Measurements from ENCODE around the gene CNTLN. TPM values are rescaled to one million over a fixed set of nuclear protein-coding genes. Genes with fewer than 3 reads are reported as not detected.

The CNTLN gene
- total and polyA plus RNA-seq, 2 of the 13 experiments (the other 11 are each of a cell fraction or from before 2014, with no cell fraction given) = 1.5 to 5.7 TPM

DNA sequence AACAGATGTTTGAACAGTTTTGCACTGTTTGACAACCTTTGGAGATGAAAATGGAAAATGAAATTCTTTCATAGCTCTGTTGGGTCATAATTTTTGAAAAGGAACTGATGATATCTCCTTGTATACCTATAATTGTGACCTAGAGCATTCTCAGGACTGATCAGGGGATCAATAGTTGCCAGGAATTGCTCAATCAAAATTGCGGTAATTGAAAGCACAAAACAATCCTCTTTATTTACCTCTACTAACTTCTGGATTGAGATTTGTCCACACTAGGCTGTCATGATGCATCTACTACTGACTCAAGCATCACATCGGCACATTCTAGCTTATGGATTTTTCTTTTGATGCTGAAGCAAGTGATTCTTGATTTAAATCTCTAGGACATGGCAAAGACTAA is 4.1 kb upstream of the CNTLN start (continued):
- TF ChIP-seq, protein P1, sequence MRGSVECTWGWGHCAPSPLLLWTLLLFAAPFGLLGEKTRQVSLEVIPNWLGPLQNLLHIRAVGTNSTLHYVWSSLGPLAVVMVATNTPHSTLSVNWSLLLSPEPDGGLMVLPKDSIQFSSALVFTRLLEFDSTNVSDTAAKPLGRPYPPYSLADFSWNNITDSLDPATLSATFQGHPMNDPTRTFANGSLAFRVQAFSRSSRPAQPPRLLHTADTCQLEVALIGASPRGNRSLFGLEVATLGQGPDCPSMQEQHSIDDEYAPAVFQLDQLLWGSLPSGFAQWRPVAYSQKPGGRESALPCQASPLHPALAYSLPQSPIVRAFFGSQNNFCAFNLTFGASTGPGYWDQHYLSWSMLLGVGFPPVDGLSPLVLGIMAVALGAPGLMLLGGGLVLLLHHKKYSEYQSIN (CRISPR knock-in tag; IDR thresholded peaks at IDR 0.05; ENCODE audit: borderline replicate concordance) = no peak
- TF ChIP-seq, protein P2, sequence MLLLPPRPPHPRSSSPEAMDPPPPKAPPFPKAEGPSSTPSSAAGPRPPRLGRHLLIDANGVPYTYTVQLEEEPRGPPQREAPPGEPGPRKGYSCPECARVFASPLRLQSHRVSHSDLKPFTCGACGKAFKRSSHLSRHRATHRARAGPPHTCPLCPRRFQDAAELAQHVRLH (CRISPR knock-in tag; IDR thresholded peaks at IDR 0.05; ENCODE audit: borderline replicate concordance, low read depth) = no peak
- TF ChIP-seq SP1 (IDR thresholded peaks at IDR 0.05) = no peak
- TF ChIP-seq SP1 (CRISPR knock-in tag; IDR thresholded peaks at IDR 0.05) = no peak
- TF ChIP-seq, protein P3, sequence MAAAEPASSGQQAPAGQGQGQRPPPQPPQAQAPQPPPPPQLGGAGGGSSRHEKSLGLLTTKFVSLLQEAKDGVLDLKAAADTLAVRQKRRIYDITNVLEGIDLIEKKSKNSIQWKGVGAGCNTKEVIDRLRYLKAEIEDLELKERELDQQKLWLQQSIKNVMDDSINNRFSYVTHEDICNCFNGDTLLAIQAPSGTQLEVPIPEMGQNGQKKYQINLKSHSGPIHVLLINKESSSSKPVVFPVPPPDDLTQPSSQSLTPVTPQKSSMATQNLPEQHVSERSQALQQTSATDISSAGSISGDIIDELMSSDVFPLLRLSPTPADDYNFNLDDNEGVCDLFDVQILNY (CRISPR knock-in tag; conservative IDR thresholded peaks at IDR 0.05) = no peak

DNA sequence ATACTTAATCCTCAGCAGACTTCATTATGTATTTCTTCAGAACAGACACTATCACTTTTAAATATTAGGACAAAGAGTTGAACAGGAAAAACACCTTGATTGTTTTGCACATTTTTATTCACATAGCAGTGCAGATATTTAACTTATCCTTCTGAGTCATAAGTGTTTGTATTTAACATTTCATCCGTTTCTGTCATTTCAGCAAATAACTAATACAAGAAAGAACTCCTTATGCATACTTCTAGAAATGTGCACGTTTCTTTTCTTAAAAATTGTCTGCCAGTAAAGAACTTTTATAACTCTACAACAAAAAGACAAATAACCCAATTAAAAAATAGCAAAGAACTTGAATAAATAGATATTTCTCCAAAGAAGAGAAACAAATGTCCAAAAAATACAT is 3.3 kb upstream of the CNTLN start:
- CTCF ChIA-PET (ENCODE audit: low intra/inter-chr PET ratio, low total read pairs) = no interaction called here
- no peaks in the 10 kb centered on the region for H3K79me2 ChIP-seq (ENCODE audit: insufficient read depth, low read length)
- POLR2A ChIA-PET = no interaction called here
- no peak overlapping the region for H2AFZ ChIP-seq (ENCODE audit: low read length)
- H3K4me3 ChIP-seq (replicated peaks in 1 of 3; ENCODE audit: insufficient read depth in 1 of 3, low read depth in 2 of 3, low read length in 3 of 3) = no peak overlapping the region
- peaks cover 10% of the 10 kb centered on the region for H3K4me1 ChIP-seq (ENCODE audit: insufficient read depth, low read length)
- peaks cover 3% of the 10 kb centered on the region; the same call in 1 of the 2 replicates for H3K9me3 ChIP-seq (ENCODE audit: low read length)
- H3K27me3 ChIP-seq (ENCODE audit: control insufficient read depth in 1 of 2, insufficient read depth in 2 of 2, low read length in 2 of 2) = no peaks in the 10 kb centered on the region
- intact Hi-C loops (cut with micrococcal nuclease; ENCODE audit: unreplicated experiment) (loop anchor here (10.0 kb wide), 1 partner anchor 93 kb away; no protein-coding TSS in a partner anchor), in situ Hi-C loops (cut with HindIII; ENCODE audit: extremely low pct_ligation_motif_present, low pct_unique_long_range_greater_than_20kb) (no loop called here)
- H3K4me2 ChIP-seq (ENCODE audit: low read depth, low read length) = no peak overlapping the region
- no peaks in the 10 kb centered on the region for H4K20me1 ChIP-seq (ENCODE audit: insufficient read depth, low read length)
- DNase-seq (ENCODE audit: low spot score) = no peak
- 6% methylated on average over 2 of the region's 2 CpGs for WGBS (ENCODE audit: low lambda C conversion rate)
- H3K27ac ChIP-seq (ENCODE audit: extremely low read length, insufficient read depth, low read length) = no peak overlapping the region
- H3K36me3 ChIP-seq (replicated peaks in 1 of 2; ENCODE audit: control insufficient read depth in 1 of 2, insufficient read depth in 2 of 2, low read length in 2 of 2) = no peaks in the 10 kb centered on the region
- no peak for FAIRE-seq
- no peak overlapping the region for H3K9ac ChIP-seq (ENCODE audit: insufficient read depth, low read depth, low read length)
- BruUV-seq (replicated peaks) = no TSS peak
- ATAC-seq = no peak
- TF ChIP-seq NFYC (CRISPR knock-in tag; IDR thresholded peaks at IDR 0.05) (no peak), SAFB2 (CRISPR knock-in tag; IDR thresholded peaks at IDR 0.05; ENCODE audit: borderline replicate concordance, low read depth) (no peak), ZNF749 (CRISPR knock-in tag; IDR thresholded peaks at IDR 0.05; ENCODE audit: borderline replicate concordance) (no peak), ZNF30 (CRISPR knock-in tag; IDR thresholded peaks at IDR 0.05) (no peak), MAFK (conservative IDR thresholded peaks at IDR 0.05 in 1 of 2, IDR thresholded peaks at IDR 0.05 in 1 of 2; ENCODE audit: low read length in 2 of 2) (peak; percentile 60 to 68), ZNF282 (IDR thresholded peaks at IDR 0.05; ENCODE audit: partially characterized antibody) (no peak), NCOR1 (IDR thresholded peaks at IDR 0.05; ENCODE audit: borderline replicate concordance, low read length) (no peak), ZNF160 (CRISPR knock-in tag; IDR thresholded peaks at IDR 0.05) (no peak), MAFF (IDR thresholded peaks at IDR 0.05; ENCODE audit: low read depth, low read length) (peak; percentile 40; the same call in 1 of the 2 replicates)
- TF ChIP-seq, protein P4, sequence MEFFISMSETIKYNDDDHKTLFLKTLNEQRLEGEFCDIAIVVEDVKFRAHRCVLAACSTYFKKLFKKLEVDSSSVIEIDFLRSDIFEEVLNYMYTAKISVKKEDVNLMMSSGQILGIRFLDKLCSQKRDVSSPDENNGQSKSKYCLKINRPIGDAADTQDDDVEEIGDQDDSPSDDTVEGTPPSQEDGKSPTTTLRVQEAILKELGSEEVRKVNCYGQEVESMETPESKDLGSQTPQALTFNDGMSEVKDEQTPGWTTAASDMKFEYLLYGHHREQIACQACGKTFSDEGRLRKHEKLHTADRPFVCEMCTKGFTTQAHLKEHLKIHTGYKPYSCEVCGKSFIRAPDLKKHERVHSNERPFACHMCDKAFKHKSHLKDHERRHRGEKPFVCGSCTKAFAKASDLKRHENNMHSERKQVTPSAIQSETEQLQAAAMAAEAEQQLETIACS (CRISPR knock-in tag; IDR thresholded peaks at IDR 0.05) = no peak
